HEK293T (cell line): ENCODE measurements around the gene VSTM5.

Experiments
- CTCF ChIA-PET: fragments of 350-600 bp; formaldehyde crosslinking; extraction: SDS; loops from one replicate; lab custom pipeline; 2021; ENCODE audit warnings: antibody characterized with exemption, inconsistent platforms; lab: Yijun Ruan, JAX
- POLR2A ChIA-PET: fragments of 350-600 bp; formaldehyde crosslinking; extraction: SDS; loops from one replicate; lab custom pipeline; 2020; ENCODE audit warnings: antibody characterized with exemption, inconsistent platforms; lab: Yijun Ruan, JAX
- DNase-seq: peaks from one replicate; pipeline ENCODE4 v3.0.0; 2012; ENCODE audit warnings: mixed read lengths; ENCODE audit errors: extremely low spot score
- ARNT ChIP-seq: fragments of 450-650 bp; IDR thresholded peaks from 2 replicates; pipeline ENCODE4 v1.6.1; 2017; ENCODE audit warnings: mild to moderate bottlenecking
- BHLHE40 ChIP-seq: fragments of 450-650 bp; IDR thresholded peaks from 2 replicates; pipeline ENCODE4 v1.6.1; 2016; ENCODE audit warnings: mild to moderate bottlenecking, moderate library complexity, borderline replicate concordance
- CTBP1 ChIP-seq: fragments of 450-650 bp; IDR thresholded peaks from 2 replicates; pipeline ENCODE4 v1.6.1; 2016; ENCODE audit warnings: borderline replicate concordance
- ELF4 ChIP-seq: fragments of 450-650 bp; IDR thresholded peaks from 2 replicates; pipeline ENCODE4 v1.6.1; 2017; ENCODE audit warnings: antibody characterized with exemption
- FOXA1 ChIP-seq: fragments of 450-650 bp; IDR thresholded peaks from 2 replicates; pipeline ENCODE4 v1.6.1; 2016; ENCODE audit warnings: mild to moderate bottlenecking
- FOXK2 ChIP-seq: fragments of 450-650 bp; IDR thresholded peaks from 2 replicates; pipeline ENCODE4 v1.6.1; 2016; ENCODE audit warnings: mild to moderate bottlenecking
- FOXM1 ChIP-seq: fragments of 450-650 bp; IDR thresholded peaks from 2 replicates; pipeline ENCODE4 v1.6.1; 2017; ENCODE audit warnings: mild to moderate bottlenecking, borderline replicate concordance
- HDGF ChIP-seq: fragments of 450-650 bp; IDR thresholded peaks from 2 replicates; pipeline ENCODE4 v1.6.1; 2017; ENCODE audit warnings: antibody characterized with exemption, borderline replicate concordance
- L3MBTL2 ChIP-seq: fragments of 450-650 bp; conservative IDR thresholded peaks from 2 replicates; pipeline ENCODE4 v1.6.1; 2016; ENCODE audit warnings: mild to moderate bottlenecking
- LEF1 ChIP-seq: fragments of 450-650 bp; IDR thresholded peaks from 2 replicates; pipeline ENCODE4 v1.6.1; 2017; ENCODE audit warnings: mild to moderate bottlenecking, borderline replicate concordance
- NFRKB ChIP-seq: fragments of 450-650 bp; IDR thresholded peaks from 2 replicates; pipeline ENCODE4 v1.6.1; 2016; ENCODE audit warnings: mild to moderate bottlenecking, moderate library complexity
- SP1 ChIP-seq: fragments of 450-650 bp; IDR thresholded peaks from 2 replicates; pipeline ENCODE4 v1.6.1; 2017
- SUZ12 ChIP-seq: fragments of 450-650 bp; IDR thresholded peaks from 2 replicates; pipeline ENCODE4 v1.6.1; 2016; ENCODE audit warnings: mild to moderate bottlenecking
- TARDBP ChIP-seq: fragments of 450-650 bp; IDR thresholded peaks from 2 replicates; pipeline ENCODE4 v1.6.1; 2016
- ZNF384 ChIP-seq: fragments of 450-650 bp; IDR thresholded peaks from 2 replicates; pipeline ENCODE4 v1.6.1; 2016
- TF ChIP-seq, protein P1 (sequence below): fragments of 450-650 bp; IDR thresholded peaks from 2 replicates; pipeline ENCODE4 v1.6.1; 2016

VSTM5 gene

GRCh38 chr11:93819966-93820695 lies 30.3 kb downstream of the VSTM5 start:
- no peak for DNase-seq
- POLR2A ChIA-PET: interaction anchor here (0.8 kb wide), 1 partner anchor 36 kb away, joined by 3 read pairs; the partner anchor contains the start of gene MED17
- TF ChIP-seq ELF4 (no peak), L3MBTL2 (no peak), NFRKB (no peak), BHLHE40 (no peak), SUZ12 (no peak), FOXA1 (no peak), LEF1 (no peak), FOXK2 (no peak), CTBP1 (no peak), SP1 (no peak), FOXM1 (no peak), ARNT (no peak), ZNF384 (no peak), TARDBP (no peak), HDGF (no peak)
- TF ChIP-seq, protein P1, sequence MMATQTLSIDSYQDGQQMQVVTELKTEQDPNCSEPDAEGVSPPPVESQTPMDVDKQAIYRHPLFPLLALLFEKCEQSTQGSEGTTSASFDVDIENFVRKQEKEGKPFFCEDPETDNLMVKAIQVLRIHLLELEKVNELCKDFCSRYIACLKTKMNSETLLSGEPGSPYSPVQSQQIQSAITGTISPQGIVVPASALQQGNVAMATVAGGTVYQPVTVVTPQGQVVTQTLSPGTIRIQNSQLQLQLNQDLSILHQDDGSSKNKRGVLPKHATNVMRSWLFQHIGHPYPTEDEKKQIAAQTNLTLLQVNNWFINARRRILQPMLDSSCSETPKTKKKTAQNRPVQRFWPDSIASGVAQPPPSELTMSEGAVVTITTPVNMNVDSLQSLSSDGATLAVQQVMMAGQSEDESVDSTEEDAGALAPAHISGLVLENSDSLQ: no peak
- CTCF ChIA-PET: interaction anchor here (0.8 kb wide), 1 partner anchor 1005 kb away, joined by 4 read pairs; no protein-coding TSS in a partner anchor

GRCh38 chr11:93817426-93818348 lies 32.7 kb downstream of the VSTM5 start:
- POLR2A ChIA-PET: interaction anchor here (1.1 kb wide), 1 partner anchor 34 kb away, joined by 3 read pairs; the partner anchor contains the start of gene MED17
- CTCF ChIA-PET: interaction anchor here (0.6 to 0.7 kb wide), 3 partner anchors 10 to 22 kb away, joined by 3 to 5 read pairs (median 3); no protein-coding TSS in a partner anchor
- TF ChIP-seq BHLHE40 (no peak), L3MBTL2 (no peak), CTBP1 (no peak), HDGF (no peak), FOXK2 (no peak), FOXA1 (no peak)
- DNase-seq: no peak

GRCh38 chr11:93814966-93815633 lies 35.3 kb downstream of the VSTM5 start:
- DNase-seq: no peak
- POLR2A ChIA-PET: no interaction called here
- TF ChIP-seq ARNT (no peak), TARDBP (no peak), FOXK2 (no peak)
- CTCF ChIA-PET: no interaction called here

- CTCF ChIA-PET: no interaction called here
- TF ChIP-seq SUZ12 (no peak), LEF1 (no peak), SP1 (no peak), BHLHE40 (no peak), FOXA1 (no peak), ARNT (no peak), CTBP1 (no peak), L3MBTL2 (no peak), ZNF384 (no peak), TARDBP (no peak), FOXM1 (no peak), HDGF (no peak), ELF4 (no peak)
- TF ChIP-seq, protein P1: no peak
- no peak for DNase-seq
- POLR2A ChIA-PET: no interaction called here
Observed at GRCh38 chr11:93813974-93814373, 36.4 kb downstream of the VSTM5 start.

GRCh38 chr11:93807980-93808379 lies 42.4 kb downstream of the VSTM5 start:
- no peak for DNase-seq
- TF ChIP-seq CTBP1: no peak
- no peak for TF ChIP-seq ARNT
- no peak for TF ChIP-seq SUZ12
- no peak for TF ChIP-seq L3MBTL2
- TF ChIP-seq FOXM1: no peak
- no peak for TF ChIP-seq ELF4
- TF ChIP-seq BHLHE40: no peak
- TF ChIP-seq FOXA1: no peak
- no peak for TF ChIP-seq FOXK2
- TF ChIP-seq, protein P1: no peak
- no peak for TF ChIP-seq ZNF384
- TF ChIP-seq TARDBP: no peak
- no peak for TF ChIP-seq LEF1
- POLR2A ChIA-PET: no interaction called here
- CTCF ChIA-PET: no interaction called here
